Measurements from ENCODE around the gene GSN.
"Not testable (repeated sequence)": the region's sequence is repeated elsewhere in the genome, so short reads cannot be mapped to it uniquely, and the experiment has no call there.

Gene GSN

DNA sequence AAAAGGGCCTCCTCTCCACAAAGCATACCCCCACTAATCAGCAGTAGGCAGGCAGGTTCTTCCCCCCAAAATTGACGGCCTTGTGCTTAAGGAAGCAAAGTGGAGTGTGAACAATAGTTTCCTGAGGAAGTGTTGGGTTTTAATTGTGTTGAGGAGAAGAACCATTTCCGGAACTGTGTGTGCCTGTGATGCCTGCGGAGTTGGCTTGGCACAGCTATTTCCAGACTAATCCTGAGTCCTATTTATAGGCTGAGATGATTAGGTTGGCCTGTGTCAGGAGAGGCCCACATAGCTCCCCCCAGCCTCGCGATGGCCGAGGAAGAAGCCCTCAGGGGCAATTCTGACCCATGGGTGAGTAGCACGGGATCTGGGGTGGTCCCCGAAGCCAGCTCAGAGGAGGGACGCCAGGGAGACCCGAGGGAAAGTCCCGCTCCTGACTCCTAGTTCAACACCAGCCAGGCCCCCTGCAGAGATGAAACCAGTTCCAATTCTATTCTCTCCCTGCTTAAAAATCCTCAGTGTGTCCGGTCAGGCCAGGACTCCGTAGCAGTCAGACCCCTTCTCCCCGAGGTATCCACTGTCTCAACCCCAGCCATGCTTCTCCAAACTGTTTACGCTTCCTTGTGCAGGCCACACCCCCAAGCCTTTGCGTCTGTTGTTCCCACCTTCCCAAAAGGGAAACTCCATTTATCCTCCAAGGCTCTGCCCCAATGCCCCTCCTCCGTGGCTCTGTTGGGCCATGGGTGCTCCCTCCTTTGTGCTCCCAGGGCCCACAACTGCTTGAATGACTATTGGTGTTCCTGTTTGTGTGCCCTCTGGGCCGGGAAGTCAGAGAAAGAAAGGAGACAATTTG, 18.1 kb downstream of the GSN start:
- Histone ChIP-seq H3K27me3 (ENCODE audit: insufficient read depth, low read length) (peaks cover 81% of the 10 kb centered on the region), H3K9ac (ENCODE audit: low read depth, low read length) (peak overlapping the region; percentile 11; the same call in 1 of the 2 replicates), H3K4me3 (ENCODE audit: low read length) (peak overlapping the region; percentile 53), H3K27ac (ENCODE audit: low read length) (no peak overlapping the region), H3K36me3 (ENCODE audit: insufficient read depth, low read depth, low read length) (no peaks in the 10 kb centered on the region), H3K9me3 (ENCODE audit: insufficient read depth, low read depth, low read length) (no peaks in the 10 kb centered on the region), H3K4me1 (ENCODE audit: insufficient read depth, low read length) (peaks cover 32% of the 10 kb centered on the region)

DNA sequence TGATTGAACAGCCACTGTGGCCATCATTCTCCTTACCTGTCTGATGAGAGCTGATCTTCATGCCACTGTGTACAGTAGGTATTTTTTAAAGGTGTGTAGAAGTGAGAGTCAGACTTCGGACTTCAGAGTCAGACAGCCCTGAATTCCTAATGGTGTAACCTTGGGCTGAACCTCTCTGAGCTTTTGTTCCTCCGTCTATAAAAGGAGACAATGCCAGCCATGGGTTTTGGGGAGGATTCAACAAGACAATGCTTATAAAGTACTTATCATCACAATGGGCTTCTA, 18.7 kb downstream of the GSN start:
- H3K27me3 ChIP-seq (ENCODE audit: insufficient read depth, low read length): peaks cover 75% of the 10 kb centered on the region
- peak overlapping the region; percentile 11; the same call in 1 of the 2 replicates for H3K9ac ChIP-seq (ENCODE audit: low read depth, low read length)
- H3K4me3 ChIP-seq (ENCODE audit: low read length): peak overlapping the region; percentile 53

DNA sequence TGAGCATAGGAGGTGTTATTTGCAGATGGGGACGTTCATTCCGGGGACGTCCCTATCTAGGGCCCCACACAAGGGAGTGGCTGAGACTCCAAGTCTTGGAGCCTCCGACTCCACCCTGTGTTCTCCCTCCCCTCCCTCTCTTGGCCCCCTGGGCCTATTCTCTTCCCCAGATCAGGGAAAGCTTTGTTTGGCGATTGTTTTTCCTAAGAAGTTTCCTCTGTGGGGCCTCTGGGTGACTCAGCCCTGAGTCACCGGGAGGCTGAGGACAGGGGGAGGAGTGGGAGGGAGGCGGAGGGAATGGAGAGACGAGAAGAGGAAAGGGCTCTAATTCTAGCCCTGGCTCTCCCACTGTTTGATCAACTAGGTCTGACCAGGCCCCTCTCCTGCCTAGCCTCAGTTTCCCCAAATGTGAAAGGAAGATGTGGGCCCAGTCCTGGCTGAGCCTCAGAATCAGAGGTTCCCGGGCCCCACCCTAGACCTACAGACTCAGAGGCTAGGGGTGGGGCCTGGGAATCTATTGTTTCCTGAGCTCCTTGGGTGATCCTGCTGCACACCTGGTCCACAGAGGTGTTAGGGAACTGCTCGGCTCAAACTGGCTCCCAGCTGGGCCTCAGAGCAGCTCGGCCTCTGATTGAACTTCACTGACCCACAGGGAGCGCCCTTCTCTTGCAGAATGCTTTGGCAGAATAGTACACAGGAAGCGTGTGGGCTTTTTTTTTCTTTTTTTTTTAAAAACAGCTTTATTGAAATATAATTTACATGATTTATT, 19.2 kb downstream of the GSN start:
- Histone ChIP-seq H3K9ac (ENCODE audit: low read depth, low read length) (0 out of 2 replicates have a peak overlapping the region, but pooled peaks have one; percentile 18), H3K9me3 (ENCODE audit: insufficient read depth, low read depth, low read length) (no peaks in the 10 kb centered on the region), H3K27me3 (ENCODE audit: insufficient read depth, low read length) (peaks cover 71% of the 10 kb centered on the region), H3K4me1 (ENCODE audit: insufficient read depth, low read length) (peaks cover 32% of the 10 kb centered on the region), H3K4me3 (ENCODE audit: low read length) (peak overlapping the region; percentile 53; the same call in 1 of the 2 replicates), H3K27ac (ENCODE audit: low read length) (no peak overlapping the region), H3K36me3 (ENCODE audit: insufficient read depth, low read depth, low read length) (no peaks in the 10 kb centered on the region)

More for the DNA sequence above, 18.7 kb downstream of the GSN start:
- no peaks in the 10 kb centered on the region for H3K9me3 ChIP-seq (ENCODE audit: insufficient read depth, low read depth, low read length)
- H3K27ac ChIP-seq (ENCODE audit: low read length): no peak overlapping the region
- no peaks in the 10 kb centered on the region for H3K36me3 ChIP-seq (ENCODE audit: insufficient read depth, low read depth, low read length)
- peaks cover 32% of the 10 kb centered on the region for H3K4me1 ChIP-seq (ENCODE audit: insufficient read depth, low read length)

DNA sequence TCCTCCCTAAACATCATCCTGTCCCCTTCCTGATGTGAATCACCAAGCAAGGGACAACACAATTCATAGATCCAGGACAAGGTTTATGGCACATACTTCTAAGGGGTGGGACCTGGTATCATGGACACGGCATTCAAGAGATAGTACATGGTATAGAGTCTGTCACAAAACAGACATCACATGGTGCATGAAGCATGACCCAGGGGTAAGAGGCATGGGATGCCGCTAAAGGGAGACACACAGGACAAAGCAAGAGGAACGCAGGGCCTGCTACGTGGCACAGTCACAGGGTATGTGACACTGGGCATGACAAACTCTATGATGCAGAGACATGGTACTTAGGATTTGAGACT, 20.7 kb downstream of the GSN start:
- Histone ChIP-seq H3K4me3 (ENCODE audit: low read length) (peak overlapping the region; percentile 26), H3K27me3 (ENCODE audit: insufficient read depth, low read length) (peaks cover 67% of the 10 kb centered on the region), H3K36me3 (ENCODE audit: insufficient read depth, low read depth, low read length) (no peaks in the 10 kb centered on the region), H3K27ac (ENCODE audit: low read length) (no peak overlapping the region), H3K9ac (ENCODE audit: low read depth, low read length) (peak overlapping the region; percentile 19; the same call in 1 of the 2 replicates), H3K9me3 (ENCODE audit: insufficient read depth, low read depth, low read length) (no peaks in the 10 kb centered on the region), H3K4me1 (ENCODE audit: insufficient read depth, low read length) (peaks cover 32% of the 10 kb centered on the region)

DNA sequence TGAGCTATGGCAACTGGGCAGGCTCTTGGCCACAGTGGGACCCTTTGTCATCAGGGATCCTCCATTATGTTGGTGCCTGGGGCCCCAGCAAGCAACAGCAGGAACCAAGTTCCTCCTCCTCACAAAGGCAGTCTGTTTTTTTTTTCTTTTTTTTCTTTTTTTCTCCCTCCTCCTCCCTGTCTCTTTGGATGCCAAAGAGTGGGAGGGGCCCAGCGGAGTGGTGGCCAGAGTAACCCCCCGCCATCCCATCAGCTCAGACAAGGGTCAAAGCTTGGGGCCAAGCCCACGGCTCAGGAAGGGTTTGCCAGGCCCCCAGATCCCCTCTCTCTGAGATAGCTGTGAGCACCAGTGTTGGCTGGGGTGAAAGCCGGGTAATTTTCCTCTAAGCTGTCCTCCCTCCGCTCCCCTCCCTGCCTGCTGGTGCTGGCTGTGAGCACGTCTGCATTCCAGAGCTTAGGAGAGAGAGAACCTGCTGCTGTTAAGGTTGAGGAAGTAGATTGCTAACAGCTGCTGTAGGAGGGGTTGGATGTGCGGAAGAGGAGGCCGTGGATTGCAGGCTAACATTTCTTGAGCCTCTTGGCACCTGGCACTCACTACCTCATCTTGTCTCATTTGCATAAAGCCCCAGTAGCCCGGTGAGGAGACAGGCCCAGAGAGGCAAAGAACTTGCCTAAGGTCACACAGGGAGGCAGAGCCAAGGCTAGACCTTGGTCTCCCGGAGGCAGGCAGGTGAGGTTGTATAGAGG, 21.2 kb downstream of the GSN start:
- H3K36me3 ChIP-seq (ENCODE audit: insufficient read depth, low read depth, low read length): no peaks in the 10 kb centered on the region
- peaks cover 62% of the 10 kb centered on the region for H3K27me3 ChIP-seq (ENCODE audit: insufficient read depth, low read length)
- H3K9me3 ChIP-seq (ENCODE audit: insufficient read depth, low read depth, low read length): no peaks in the 10 kb centered on the region
- H3K4me3 ChIP-seq (ENCODE audit: low read length): peak overlapping the region; percentile 26; the same call in 1 of the 2 replicates
- peaks cover 32% of the 10 kb centered on the region for H3K4me1 ChIP-seq (ENCODE audit: insufficient read depth, low read length)
- H3K9ac ChIP-seq (ENCODE audit: low read depth, low read length): peak overlapping the region; percentile 19; the same call in 1 of the 2 replicates
- no peak overlapping the region for H3K27ac ChIP-seq (ENCODE audit: low read length)

DNA sequence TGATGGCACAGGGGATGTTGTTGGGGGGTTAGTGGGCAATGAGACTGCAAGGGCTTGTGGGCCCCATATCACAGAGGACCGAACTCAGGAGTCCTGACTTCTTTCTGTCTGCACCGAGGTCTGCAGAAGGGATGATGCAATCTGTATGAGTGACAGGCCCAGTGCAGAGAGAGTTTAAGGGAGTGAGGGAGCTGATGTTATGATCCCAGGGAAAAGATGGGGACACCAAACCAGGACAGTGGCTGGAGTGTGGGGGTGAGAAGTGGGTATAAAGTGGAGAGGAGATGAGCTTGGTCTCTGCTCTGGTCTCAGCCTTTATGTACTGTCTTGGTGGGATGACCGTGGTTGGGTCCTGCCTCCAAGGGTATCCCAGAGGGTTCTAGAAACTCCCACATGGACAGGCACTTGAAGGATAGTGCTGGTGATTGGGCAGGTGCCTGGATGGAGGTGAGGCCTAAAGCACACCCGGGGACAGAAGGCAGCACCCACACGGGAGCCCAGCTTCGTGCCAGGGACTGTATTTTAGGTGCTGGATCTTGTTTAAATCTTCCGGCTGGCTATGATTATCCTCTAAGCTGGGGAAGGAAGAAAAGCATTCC, 21.9 kb downstream of the GSN start:
- Histone ChIP-seq H3K4me1 (ENCODE audit: insufficient read depth, low read length) (peaks cover 32% of the 10 kb centered on the region), H3K36me3 (ENCODE audit: insufficient read depth, low read depth, low read length) (no peaks in the 10 kb centered on the region), H3K9ac (ENCODE audit: low read depth, low read length) (peak overlapping the region; percentile 19; the same call in 1 of the 2 replicates), H3K27me3 (ENCODE audit: insufficient read depth, low read length) (peaks cover 55% of the 10 kb centered on the region), H3K4me3 (ENCODE audit: low read length) (peak overlapping the region; percentile 21; the same call in 1 of the 2 replicates), H3K27ac (ENCODE audit: low read length) (no peak overlapping the region), H3K9me3 (ENCODE audit: insufficient read depth, low read depth, low read length) (no peaks in the 10 kb centered on the region)

DNA sequence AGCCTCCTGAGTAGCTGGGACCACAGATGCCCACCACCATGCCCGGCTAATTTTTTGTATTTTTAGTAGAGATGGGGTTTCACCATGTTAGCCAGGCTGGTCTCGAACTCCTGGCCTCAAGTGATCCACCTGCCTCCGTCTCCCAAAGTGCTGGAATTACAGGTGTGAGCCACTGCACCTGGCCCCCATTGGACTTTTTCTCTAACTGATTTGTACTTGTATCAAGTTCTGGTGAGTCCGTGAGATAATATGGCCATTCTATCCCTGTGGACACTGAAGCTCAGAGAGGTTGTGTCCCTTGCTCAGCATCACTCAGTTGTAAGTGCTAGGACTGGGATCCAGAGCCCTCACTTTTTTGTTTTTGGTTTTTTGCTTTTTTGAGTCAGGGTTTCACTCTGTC, 23.6 kb downstream of the GSN start:
- peaks cover 23% of the 10 kb centered on the region for H3K4me1 ChIP-seq (ENCODE audit: insufficient read depth, low read length)

DNA sequence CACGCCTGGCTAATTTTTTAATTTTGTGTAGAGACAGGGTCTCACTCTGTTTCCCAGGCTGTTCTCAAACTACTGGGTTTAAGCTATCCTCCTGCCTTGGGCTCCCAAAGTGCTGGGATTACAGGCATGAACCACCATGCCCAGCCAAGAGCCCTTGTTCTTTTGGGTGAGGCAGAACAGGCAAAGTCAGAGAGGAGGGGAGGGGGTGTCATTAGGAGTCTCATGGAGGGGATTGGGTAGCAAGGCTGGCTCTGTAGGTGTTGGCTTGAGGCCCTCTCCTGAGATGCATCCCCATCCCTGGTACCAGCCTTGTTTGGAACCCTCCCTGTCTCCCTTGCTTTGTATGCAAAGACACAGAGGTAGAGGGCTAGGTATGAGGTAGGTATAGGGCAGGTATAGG, 24.1 kb downstream of the GSN start:
- peaks cover 37% of the 10 kb centered on the region for H3K27me3 ChIP-seq (ENCODE audit: insufficient read depth, low read length)
- H3K9ac ChIP-seq (ENCODE audit: low read depth, low read length): no peak overlapping the region
- H3K9me3 ChIP-seq (ENCODE audit: insufficient read depth, low read depth, low read length): no peaks in the 10 kb centered on the region
- H3K36me3 ChIP-seq (ENCODE audit: insufficient read depth, low read depth, low read length): no peaks in the 10 kb centered on the region
- no peak overlapping the region for H3K4me3 ChIP-seq (ENCODE audit: low read length)
- H3K4me1 ChIP-seq (ENCODE audit: insufficient read depth, low read length): peaks cover 20% of the 10 kb centered on the region
- H3K27ac ChIP-seq (ENCODE audit: low read length): no peak overlapping the region

More for the DNA sequence above, 23.6 kb downstream of the GSN start:
- H3K36me3 ChIP-seq (ENCODE audit: insufficient read depth, low read depth, low read length); H3K9ac ChIP-seq (ENCODE audit: low read depth, low read length); H3K4me3 ChIP-seq (ENCODE audit: low read length); H3K9me3 ChIP-seq (ENCODE audit: insufficient read depth, low read depth, low read length); H3K27ac ChIP-seq (ENCODE audit: low read length): not testable (repeated sequence)
- H3K27me3 ChIP-seq (ENCODE audit: insufficient read depth, low read length): peaks cover 38% of the 10 kb centered on the region

DNA sequence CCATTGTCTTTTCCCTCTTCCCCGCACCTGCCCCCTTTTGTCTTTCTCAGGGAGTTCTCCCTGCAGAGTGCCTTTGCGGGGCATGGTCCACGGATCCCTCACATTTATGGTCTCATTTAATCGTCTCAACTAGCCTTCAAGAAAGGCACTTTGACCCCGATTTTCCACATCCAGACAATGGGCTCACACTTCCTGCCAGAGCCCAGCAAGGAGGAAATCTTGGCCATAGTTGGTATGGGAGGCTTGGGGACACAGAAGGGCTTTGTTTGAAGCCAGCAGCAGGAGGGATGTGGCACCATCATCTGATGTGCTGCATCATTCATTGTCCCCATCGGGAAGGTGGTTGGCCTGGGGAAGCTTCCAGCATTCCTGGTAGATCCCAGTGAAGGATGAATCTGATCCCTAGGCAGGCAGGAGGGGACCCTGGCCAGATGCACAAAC, 24.9 kb downstream of the GSN start:
- Histone ChIP-seq H3K4me3 (ENCODE audit: low read length) (no peak overlapping the region), H3K27me3 (ENCODE audit: insufficient read depth, low read length) (peaks cover 34% of the 10 kb centered on the region), H3K36me3 (ENCODE audit: insufficient read depth, low read depth, low read length) (no peaks in the 10 kb centered on the region), H3K9me3 (ENCODE audit: insufficient read depth, low read depth, low read length) (no peaks in the 10 kb centered on the region), H3K9ac (ENCODE audit: low read depth, low read length) (no peak overlapping the region), H3K4me1 (ENCODE audit: insufficient read depth, low read length) (peaks cover 14% of the 10 kb centered on the region), H3K27ac (ENCODE audit: low read length) (no peak overlapping the region)

DNA sequence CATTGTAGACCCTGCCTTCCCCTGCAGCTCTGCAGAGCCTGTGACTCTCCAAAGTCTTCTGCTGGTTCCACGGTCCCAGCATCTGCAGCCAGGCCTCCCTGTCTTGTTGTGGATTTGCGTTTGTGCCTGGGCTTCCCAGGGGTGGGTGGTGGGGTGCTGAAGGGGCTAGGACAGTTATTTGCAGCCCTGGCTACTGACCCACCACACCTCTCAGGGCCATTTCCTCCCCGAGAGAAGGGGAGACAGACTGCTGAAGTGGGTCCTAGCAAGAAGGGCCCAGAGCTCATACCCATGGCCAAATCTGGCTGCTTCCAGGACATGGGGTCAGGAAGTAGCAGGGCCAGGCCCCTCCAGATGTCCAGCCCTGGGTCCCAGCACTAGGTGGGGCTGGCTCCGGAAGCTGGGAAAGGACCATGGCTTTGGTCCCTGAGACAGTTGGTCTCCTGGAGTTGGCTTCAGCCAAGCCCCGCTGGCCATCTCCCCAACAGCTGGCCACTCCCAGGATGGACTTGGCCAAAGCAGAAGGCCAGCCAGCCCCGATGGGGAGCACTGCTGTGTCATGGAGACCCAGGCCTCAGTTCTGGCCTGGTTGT, 26.3 kb downstream of the GSN start:
- Histone ChIP-seq H3K4me3 (ENCODE audit: low read length) (no peak overlapping the region), H3K4me1 (ENCODE audit: insufficient read depth, low read length) (peaks cover 7% of the 10 kb centered on the region; the same call in 1 of the 2 replicates), H3K9ac (ENCODE audit: low read depth, low read length) (no peak overlapping the region), H3K9me3 (ENCODE audit: insufficient read depth, low read depth, low read length) (no peaks in the 10 kb centered on the region), H3K27me3 (ENCODE audit: insufficient read depth, low read length) (peaks cover 21% of the 10 kb centered on the region), H3K36me3 (ENCODE audit: insufficient read depth, low read depth, low read length) (no peaks in the 10 kb centered on the region), H3K27ac (ENCODE audit: low read length) (no peak overlapping the region)

All from iPS-20b (cell line).